Daoy (cell line): ENCODE data around the gene LANCL1. TPM values are rescaled to one million over a fixed set of nuclear protein-coding genes. Genes with fewer than 3 reads are reported as not detected.
A peak's percentile ranks its signal among the peaks of the same experiment; 100 is the strongest.

Source experiments
- DNase-seq: peaks from one replicate; pipeline ENCODE4 v3.0.0-alpha.2; 2015; ENCODE audit warnings: low read depth
- total RNA-seq: library from RNA; depleted of rRNA; stranded (reverse); fragments of >200 nt; shearing (Covaris generic); gene quantifications from 2 replicates; pipeline ENCODE4 v1.2.3, GENCODE V29; 2014; rRNA removed

Gene LANCL1
- total RNA-seq = 21.9 and 25.6 TPM in 2 replicates

GRCh38 chr2:210476194-210477128, at the start of gene LANCL1:
LANCL1 (minus strand) TSS chr2:210476759; CDS start chr2:210476396, 363 bp downstream.
- DNase-seq = peak; percentile 89

GRCh38 chr2:210524533-210524932, 48.0 kb upstream of the LANCL1 start:
- no peak for DNase-seq

GRCh38 chr2:210523650-210524289, 47.2 kb upstream of the LANCL1 start:
- no peak for DNase-seq

GRCh38 chr2:210522399-210522798, 45.8 kb upstream of the LANCL1 start:
- DNase-seq = no peak

GRCh38 chr2:210519594-210519993, 43.0 kb upstream of the LANCL1 start:
- no peak for DNase-seq

GRCh38 chr2:210517264-210517663, 40.7 kb upstream of the LANCL1 start:
- no peak for DNase-seq

GRCh38 chr2:210515911-210516310, 39.4 kb upstream of the LANCL1 start:
- DNase-seq = no peak

GRCh38 chr2:210503725-210504191, 27.2 kb upstream of the LANCL1 start:
- no peak for DNase-seq

- DNase-seq = peak; percentile 19
Measured at GRCh38 chr2:210503001-210503623, 26.6 kb upstream of the LANCL1 start.

- no peak for DNase-seq
Measured at GRCh38 chr2:210496512-210496911, 20.0 kb upstream of the LANCL1 start.

GRCh38 chr2:210493528-210493927, 17.0 kb upstream of the LANCL1 start:
- DNase-seq = no peak

GRCh38 chr2:210481601-210482175, 5.1 kb upstream of the LANCL1 start:
- DNase-seq = no peak

- no peak for DNase-seq
Measured at GRCh38 chr2:210480764-210481163, 4.2 kb upstream of the LANCL1 start.

- DNase-seq = no peak
Measured at GRCh38 chr2:210480079-210480478, 3.5 kb upstream of the LANCL1 start.

- DNase-seq = no peak
Measured at GRCh38 chr2:210478661-210479060, 2.1 kb upstream of the LANCL1 start.

- DNase-seq = peak; percentile 60
Measured at GRCh38 chr2:210477496-210477895, 937 bp upstream of the LANCL1 start.

- DNase-seq = no peak
Measured at GRCh38 chr2:210475706-210476105, 853 bp downstream of the LANCL1 start.

- no peak for DNase-seq
Measured at GRCh38 chr2:210474776-210475175, 1.8 kb downstream of the LANCL1 start.

GRCh38 chr2:210461401-210461800, 15.2 kb downstream of the LANCL1 start:
- DNase-seq = no peak

GRCh38 chr2:210460322-210461227, 16.0 kb downstream of the LANCL1 start:
- no peak for DNase-seq

- DNase-seq = no peak
Measured at GRCh38 chr2:210459880-210460279, 16.7 kb downstream of the LANCL1 start.
